ENCODE results near the gene PIM2.
A peak's percentile ranks its signal among the peaks of the same experiment; 100 is the strongest.

PIM2 gene

DNA sequence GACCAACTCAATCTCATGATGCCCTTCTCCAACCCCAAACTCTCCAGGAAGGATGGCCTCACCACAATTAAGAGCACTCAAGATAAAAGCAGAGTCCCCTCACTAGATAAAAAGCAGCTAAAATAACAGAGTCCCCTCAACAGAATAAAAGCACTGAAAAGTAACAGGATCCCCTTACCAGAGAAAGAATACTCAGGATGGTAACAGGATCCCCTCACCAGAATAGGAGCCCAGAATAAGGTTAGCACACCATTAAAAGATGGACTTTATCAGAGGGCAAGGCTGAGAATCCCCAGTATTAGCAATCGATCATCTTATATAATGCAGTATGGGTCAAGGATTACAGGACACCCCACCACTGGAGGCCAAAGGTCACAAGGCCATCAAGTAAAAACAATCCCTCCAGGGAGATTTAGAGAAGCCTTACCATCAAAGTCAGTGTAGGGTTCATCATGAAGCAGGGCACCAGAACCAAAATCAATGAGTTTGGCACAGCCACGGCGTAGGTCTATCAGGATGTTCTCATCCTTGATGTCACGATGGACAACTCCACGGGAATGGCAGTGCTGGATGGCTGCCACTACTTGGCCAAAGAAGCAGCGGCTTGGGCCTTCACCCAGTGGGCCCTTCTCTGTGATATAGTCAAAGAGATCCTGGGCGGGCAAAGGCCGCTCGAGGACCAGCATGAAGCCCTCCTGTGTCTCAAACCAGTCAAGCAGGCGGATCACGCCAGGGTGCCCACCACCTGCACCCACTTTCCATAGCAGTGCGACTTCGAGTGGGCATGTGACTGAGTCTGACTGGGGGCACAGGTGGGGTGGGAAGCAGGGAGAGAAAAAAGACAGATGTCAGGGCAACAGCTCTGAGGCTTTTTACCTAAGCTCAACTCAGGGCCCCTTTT lies 4.0 kb downstream of the PIM2 start:
- FAIRE-seq (no peak), DNase-seq (ENCODE audit: insufficient read length) (no peak)
- TF ChIP-seq TAF1 (IDR thresholded peaks at IDR 0.05; ENCODE audit: borderline replicate concordance, low read depth, low read length), result no peak

DNA sequence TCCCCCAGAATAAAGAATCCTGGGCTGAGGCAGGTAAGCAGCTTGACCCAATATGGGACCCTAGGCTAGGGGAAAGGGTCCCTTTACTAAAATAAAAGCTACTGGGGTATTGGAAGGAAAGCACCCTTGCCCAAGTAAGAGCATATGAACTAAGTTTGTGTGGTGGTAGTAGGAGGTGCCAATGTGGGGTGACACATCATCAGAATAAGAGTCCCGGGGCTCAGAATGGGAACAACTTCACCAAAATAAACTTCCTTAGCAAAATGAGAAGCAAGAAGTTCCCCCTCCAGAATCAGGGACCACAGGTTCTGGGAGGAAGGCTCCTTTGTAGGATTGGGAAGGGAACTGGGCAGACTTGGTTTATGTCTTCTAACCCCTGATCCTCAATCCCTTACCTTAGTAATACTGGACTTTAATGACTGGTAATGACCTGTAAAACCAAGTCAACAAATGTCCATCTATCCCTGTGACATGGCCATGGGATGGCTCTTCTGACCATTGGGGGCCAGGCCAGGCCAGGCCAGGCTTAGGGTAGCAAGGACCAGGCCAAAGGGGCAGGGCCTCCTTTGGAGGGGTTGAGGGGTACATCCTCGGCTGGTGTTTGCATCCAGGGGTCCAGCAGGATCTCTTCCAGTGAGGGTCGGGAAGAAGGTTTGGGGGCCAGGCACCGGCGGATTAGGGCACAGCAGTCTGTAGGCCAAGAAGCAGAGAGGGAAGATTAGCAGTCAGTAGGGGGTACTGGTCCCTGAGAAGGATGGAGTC lies 5.0 kb downstream of the PIM2 start:
- FAIRE-seq (no peak), DNase-seq (ENCODE audit: insufficient read length) (no peak)
- TF ChIP-seq POLR2AphosphoS5 (IDR thresholded peaks at IDR 0.05; ENCODE audit: low read depth, low read length) (no peak), POLR2A (IDR thresholded peaks at IDR 0.05; ENCODE audit: low read depth, low read length) (no peak), TAF1 (IDR thresholded peaks at IDR 0.05; ENCODE audit: borderline replicate concordance, low read depth, low read length) (no peak)

DNA sequence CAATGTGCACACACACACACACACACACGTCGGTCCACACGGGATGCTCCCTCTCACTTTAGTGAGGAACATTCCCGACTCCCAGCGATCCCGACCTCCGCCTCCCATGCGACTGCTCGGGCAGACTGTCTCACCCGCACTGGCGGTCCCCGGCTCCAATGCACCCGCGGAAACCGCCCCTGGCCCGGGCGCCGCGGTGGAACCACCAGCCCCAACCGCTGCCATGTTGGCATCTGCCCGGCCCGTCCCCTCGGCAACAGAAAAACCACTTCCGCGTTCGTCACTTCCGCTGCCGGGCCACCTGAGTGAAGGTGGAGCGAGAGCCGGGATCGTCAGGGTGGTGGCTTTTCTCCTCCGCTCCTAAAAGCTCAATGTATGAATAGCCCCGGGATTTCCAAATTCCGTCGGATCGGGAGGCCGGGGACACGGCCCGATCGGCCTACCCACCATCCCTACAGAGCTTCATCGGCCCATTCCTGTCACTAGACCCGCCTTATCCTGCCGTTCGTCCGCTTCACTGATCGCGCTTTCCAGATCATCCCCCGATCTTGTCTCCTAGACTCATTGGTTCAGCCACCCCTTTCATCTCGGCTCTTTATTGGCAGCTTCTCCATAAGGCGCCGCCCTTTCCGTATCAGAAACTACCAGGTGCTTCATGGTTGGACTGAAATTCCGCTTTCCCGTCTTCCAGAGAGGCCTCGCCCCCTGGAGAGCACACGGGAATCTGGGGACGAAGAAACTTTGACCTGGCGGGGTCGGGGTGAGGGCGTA lies 7.2 kb downstream of the PIM2 start, which contains the start of gene SLC35A2:
SLC35A2 (minus strand) TSS at position 235 of the 771 bp plus-strand sequence; CDS start at position 225, 10 bp downstream.
- FAIRE-seq, result peak; percentile 87
- peak; percentile 87; the same call in 1 of the 2 replicates for TF ChIP-seq POLR2AphosphoS5 (IDR thresholded peaks at IDR 0.05; ENCODE audit: low read depth, low read length)
- 0 out of 2 replicates have a peak, but pooled peaks have one; percentile 6 for TF ChIP-seq TAF1 (IDR thresholded peaks at IDR 0.05; ENCODE audit: borderline replicate concordance, low read depth, low read length)
- TF ChIP-seq POLR2A (IDR thresholded peaks at IDR 0.05; ENCODE audit: low read depth, low read length), result peak; percentile 71
- peak; percentile 75 for DNase-seq (ENCODE audit: insufficient read length)

DNA sequence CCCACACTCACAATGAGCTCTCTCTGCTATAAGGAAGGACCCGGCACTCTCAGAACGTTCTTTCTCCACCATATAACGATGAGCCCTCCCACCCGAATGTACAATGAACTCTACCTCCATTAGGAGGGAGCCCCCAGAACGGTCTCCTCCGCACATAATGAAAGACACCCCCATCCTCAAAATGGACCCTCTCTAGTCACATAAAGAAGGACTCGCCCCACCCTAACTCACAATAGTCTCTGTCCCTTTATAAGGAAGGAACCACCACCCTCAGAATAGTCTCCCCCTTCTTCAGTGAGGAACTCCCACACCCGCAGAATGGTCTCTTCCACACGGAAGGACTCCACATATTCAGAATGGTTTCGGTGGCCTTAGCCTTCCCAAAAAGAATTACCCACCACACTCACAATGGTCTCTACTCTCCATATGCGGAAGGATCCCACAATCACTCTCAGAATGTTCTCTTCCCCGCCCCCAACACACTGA lies 7.9 kb downstream of the PIM2 start:
- no peak for DNase-seq (ENCODE audit: insufficient read length)
- TF ChIP-seq POLR2A (IDR thresholded peaks at IDR 0.05; ENCODE audit: low read depth, low read length) (no peak), TAF1 (IDR thresholded peaks at IDR 0.05; ENCODE audit: borderline replicate concordance, low read depth, low read length) (no peak)
- FAIRE-seq, result peak; percentile 78

DNA sequence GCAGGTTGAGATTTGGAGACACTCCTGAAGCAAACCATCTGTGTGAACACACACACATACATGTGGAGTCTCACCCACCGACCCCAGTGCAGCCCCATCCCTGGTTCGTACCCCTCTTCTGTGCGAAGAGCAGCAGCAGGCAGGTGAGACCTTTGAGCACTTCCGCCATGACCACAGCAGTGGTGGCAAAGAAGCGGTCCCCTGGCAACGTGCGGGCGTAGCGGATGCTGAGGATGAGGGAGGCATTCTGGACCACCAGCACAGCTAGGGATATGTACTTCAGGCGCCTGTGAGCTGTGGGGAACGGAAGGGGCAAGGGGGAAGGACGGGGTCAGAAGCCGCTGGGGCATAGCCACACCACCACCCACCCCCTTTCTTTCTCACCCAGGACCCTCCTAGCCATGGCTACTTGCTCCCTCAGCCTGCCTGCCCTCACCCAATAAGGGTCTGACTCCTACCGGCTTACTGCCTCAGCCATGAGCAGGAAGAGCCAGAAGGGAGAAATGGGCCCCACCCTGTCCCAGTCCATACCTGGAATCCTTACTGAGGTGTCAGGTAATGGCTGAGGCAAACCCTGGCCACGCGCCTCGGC lies 9.0 kb downstream of the PIM2 start:
- TF ChIP-seq POLR2A (IDR thresholded peaks at IDR 0.05; ENCODE audit: low read depth, low read length) (no peak), TAF1 (IDR thresholded peaks at IDR 0.05; ENCODE audit: borderline replicate concordance, low read depth, low read length) (no peak), POLR2AphosphoS5 (IDR thresholded peaks at IDR 0.05; ENCODE audit: low read depth, low read length) (peak; percentile 31; the same call in 1 of the 2 replicates)
- no peak for DNase-seq (ENCODE audit: insufficient read length)
- FAIRE-seq, result no peak

DNA sequence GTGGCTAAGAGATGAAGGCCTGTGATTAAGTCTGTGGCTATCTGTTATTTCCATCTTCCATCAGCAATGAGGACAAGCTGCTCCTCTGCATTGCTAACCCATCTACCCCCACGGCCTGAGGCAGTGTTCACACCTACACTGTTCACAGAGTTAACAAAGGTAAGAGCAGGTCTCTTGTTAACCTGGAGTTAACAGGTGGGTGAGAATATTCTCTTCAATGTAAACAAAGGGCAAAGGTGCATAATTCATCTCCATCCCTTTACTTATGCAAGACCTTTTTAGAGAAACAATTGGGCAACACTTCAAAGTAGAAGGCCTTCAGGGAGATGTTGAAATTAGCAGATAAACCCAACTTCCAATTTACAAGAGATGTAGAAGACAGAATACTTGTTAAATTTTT lies 10.2 kb downstream of the PIM2 start:
- DNase-seq (ENCODE audit: insufficient read length) (no peak), FAIRE-seq (no peak)
- no peak for TF ChIP-seq POLR2AphosphoS5 (IDR thresholded peaks at IDR 0.05; ENCODE audit: low read depth, low read length)
- no peak for TF ChIP-seq TAF1 (IDR thresholded peaks at IDR 0.05; ENCODE audit: borderline replicate concordance, low read depth, low read length)
- TF ChIP-seq POLR2A (IDR thresholded peaks at IDR 0.05; ENCODE audit: low read depth, low read length), result no peak

DNA sequence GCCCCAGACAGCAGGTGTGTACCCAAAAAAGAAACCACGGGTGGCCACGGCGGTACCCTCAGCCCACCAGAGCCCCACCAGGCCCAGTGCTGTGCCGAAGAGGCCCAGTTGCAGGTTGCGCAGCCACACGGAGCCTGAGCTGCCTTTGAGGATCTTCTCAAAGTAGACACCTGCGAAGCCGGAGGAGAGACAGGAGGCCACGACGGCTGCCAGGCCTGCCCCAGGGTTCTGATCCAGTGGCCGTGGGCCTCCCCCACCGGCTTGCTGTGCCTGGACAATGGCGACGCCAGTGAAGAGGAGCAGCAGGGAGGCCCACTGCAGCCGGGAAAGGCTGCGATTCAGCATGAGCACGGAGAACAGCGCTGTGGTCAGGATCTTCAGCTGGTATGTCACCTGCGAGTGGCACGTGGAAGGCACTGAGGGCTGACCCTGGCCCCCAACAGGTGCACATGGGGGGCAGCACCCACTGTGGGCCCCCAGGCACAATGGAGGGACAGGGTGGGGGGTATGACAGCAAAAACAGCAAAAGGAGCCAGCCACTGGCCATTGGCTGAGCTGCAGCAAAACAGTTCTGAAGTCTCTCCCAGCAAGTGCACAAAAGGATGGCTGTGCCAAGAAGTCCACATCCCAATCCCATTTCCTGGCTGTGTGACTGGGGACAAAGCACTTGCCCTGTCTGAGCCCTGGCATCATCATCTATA lies 13.6 kb downstream of the PIM2 start:
- DNase-seq (ENCODE audit: insufficient read length), result no peak
- TF ChIP-seq TAF1 (IDR thresholded peaks at IDR 0.05; ENCODE audit: borderline replicate concordance, low read depth, low read length) (no peak), POLR2A (IDR thresholded peaks at IDR 0.05; ENCODE audit: low read depth, low read length) (no peak), POLR2AphosphoS5 (IDR thresholded peaks at IDR 0.05; ENCODE audit: low read depth, low read length) (no peak)
- FAIRE-seq, result no peak

DNA sequence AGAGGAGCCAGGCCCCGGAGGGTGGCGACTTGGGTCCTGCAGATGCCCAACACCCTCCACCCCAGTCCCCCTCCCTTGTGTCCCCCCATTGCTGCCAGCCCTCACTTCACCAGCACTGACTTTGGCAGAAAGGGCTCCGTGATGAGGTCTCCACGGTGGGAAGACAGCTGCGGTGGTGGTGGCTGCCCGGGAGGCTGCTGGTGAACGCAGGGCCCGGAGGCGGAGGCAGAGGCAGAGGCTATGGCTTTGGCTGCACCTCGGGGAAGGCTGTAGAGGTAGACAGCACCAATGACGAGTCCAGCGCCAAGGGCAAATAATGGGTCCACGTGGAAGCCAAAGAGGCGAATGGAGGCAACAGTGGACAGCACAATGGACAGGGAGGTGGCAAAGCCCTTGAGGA lies 14.2 kb downstream of the PIM2 start:
- no peak for DNase-seq (ENCODE audit: insufficient read length)
- FAIRE-seq, result no peak

DNA sequence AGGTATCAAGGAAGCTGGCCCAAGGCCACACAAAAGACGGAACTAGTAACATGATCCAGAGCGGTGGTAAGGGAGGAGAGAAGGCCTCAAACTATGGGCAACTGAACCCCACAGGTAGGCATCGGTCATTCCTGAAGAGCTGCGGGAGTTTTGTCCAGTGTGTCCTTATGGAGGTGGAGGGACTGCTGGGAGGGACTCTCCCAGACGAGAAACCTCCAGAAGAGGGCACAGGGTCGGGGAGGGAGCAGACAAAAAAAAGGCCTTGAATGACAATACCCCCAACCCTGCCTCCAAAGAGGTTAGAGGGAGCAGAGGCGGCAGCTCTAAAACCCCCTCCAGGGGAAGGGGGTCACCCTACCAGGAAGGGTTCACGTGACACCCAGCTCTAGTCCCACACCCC lies 14.6 kb downstream of the PIM2 start:
- FAIRE-seq (no peak), DNase-seq (ENCODE audit: insufficient read length) (no peak)
- TF ChIP-seq TAF1 (IDR thresholded peaks at IDR 0.05; ENCODE audit: borderline replicate concordance, low read depth, low read length), result no peak
- TF ChIP-seq POLR2A (IDR thresholded peaks at IDR 0.05; ENCODE audit: low read depth, low read length), result no peak
- no peak for TF ChIP-seq POLR2AphosphoS5 (IDR thresholded peaks at IDR 0.05; ENCODE audit: low read depth, low read length)

More for the DNA sequence above, 14.2 kb downstream of the PIM2 start:
- TF ChIP-seq POLR2AphosphoS5 (IDR thresholded peaks at IDR 0.05; ENCODE audit: low read depth, low read length) (no peak), POLR2A (IDR thresholded peaks at IDR 0.05; ENCODE audit: low read depth, low read length) (no peak), TAF1 (IDR thresholded peaks at IDR 0.05; ENCODE audit: borderline replicate concordance, low read depth, low read length) (no peak)

DNA sequence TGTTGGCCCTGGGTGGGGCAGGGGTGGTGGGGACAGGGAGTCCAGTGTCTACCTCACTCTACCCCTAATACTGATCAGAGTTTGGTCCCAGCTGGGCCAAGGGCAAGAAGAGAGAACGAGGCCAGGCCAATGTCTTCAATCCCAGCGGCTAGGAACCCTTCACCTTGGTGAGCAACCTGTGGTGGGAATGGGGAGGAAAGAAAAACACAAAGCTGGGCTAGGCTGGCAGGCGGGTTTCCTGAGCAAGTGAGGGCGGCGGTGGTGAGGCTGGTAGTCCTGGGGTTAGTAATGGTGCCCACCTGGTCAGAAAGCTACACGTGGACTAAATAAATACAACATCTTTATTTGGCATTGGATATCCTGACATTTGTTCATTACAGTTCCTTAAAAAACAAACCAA lies 15.5 kb downstream of the PIM2 start:
- DNase-seq (ENCODE audit: insufficient read length) (no peak), FAIRE-seq (no peak)
- TF ChIP-seq POLR2AphosphoS5 (IDR thresholded peaks at IDR 0.05; ENCODE audit: low read depth, low read length) (no peak), TAF1 (IDR thresholded peaks at IDR 0.05; ENCODE audit: borderline replicate concordance, low read depth, low read length) (no peak), POLR2A (IDR thresholded peaks at IDR 0.05; ENCODE audit: low read depth, low read length) (no peak)
